RWPE1 (cell line): ENCODE results near the gene PMEL.
"Not testable (repeated sequence)": the region's sequence is repeated elsewhere in the genome, so short reads cannot be mapped to it uniquely, and the experiment has no call there.

Source experiments
- CTCF ChIA-PET: fragments of 350-600 bp; sonication (Branson Sonifier 250); formaldehyde crosslinking; extraction: SDS; loops from one replicate; lab custom pipeline; 2021; lab: Yijun Ruan, JAX
- POLR2A ChIA-PET: fragments of 400-600 bp; formaldehyde crosslinking; extraction: SDS; loops from one replicate; lab custom pipeline; 2020; ENCODE audit warnings: antibody characterized with exemption; ENCODE audit not compliant: low non-redundant PET; lab: Yijun Ruan, JAX
- DNase-seq: peaks from one replicate; pipeline ENCODE4 v3.0.0; 2012; ENCODE audit warnings: low spot score
- H3K27ac ChIP-seq: fragments of 450-650 bp; 2 replicates; pipeline ENCODE4 v1.5.1; 2017
- CTCF ChIP-seq: fragments of 450-650 bp; conservative IDR thresholded peaks from 2 replicates; pipeline ENCODE4 v1.5.1; 2017; ENCODE audit warnings: low read depth, mild to moderate bottlenecking

The PMEL gene

GRCh38 chr12:55984861-55985260 lies 19.0 kb upstream of the PMEL start:
- DNase-seq = no peak
- ChIA-PET POLR2A (no interaction called here), CTCF (interaction anchor here (0.6 to 1.8 kb wide), 2 partner anchors 11 to 48 kb away, joined by 3 to 6 read pairs; no protein-coding TSS in a partner anchor)
- H3K27ac ChIP-seq = no peak overlapping the region
- TF ChIP-seq CTCF = no peak

GRCh38 chr12:55983232-55983842 lies 17.5 kb upstream of the PMEL start:
- no peak for TF ChIP-seq CTCF
- ChIA-PET CTCF (no interaction called here), POLR2A (interaction anchor here (0.6 kb wide), 1 partner anchor 1522 kb away, joined by 7 read pairs; no protein-coding TSS in a partner anchor)
- H3K27ac ChIP-seq = no peak overlapping the region; the same call in 1 of the 2 replicates
- DNase-seq = no peak

GRCh38 chr12:55982319-55982936 lies 16.6 kb upstream of the PMEL start:
- no peak for DNase-seq
- H3K27ac ChIP-seq = no peak overlapping the region
- no peak for TF ChIP-seq CTCF
- ChIA-PET CTCF (interaction anchor here (0.6 to 0.7 kb wide), 2 partner anchors 9 to 14 kb away, joined by 3 to 4 read pairs; no protein-coding TSS in a partner anchor), POLR2A (no interaction called here)

- CTCF ChIA-PET = interaction anchor here (0.6 kb wide), 1 partner anchor 14 kb away, joined by 4 read pairs; no protein-coding TSS in a partner anchor
- DNase-seq, POLR2A ChIA-PET: not testable (repeated sequence)
- peak overlapping the region; percentile 56 for H3K27ac ChIP-seq
Observed at GRCh38 chr12:55981882-55982281, 16.0 kb upstream of the PMEL start.

- TF ChIP-seq CTCF = no peak
- ChIA-PET CTCF (no interaction called here), POLR2A (no interaction called here)
- no peak overlapping the region for H3K27ac ChIP-seq
- DNase-seq = no peak
Observed at GRCh38 chr12:55979069-55979468, 13.2 kb upstream of the PMEL start.

GRCh38 chr12:55978393-55978792 lies 12.6 kb upstream of the PMEL start:
- CTCF ChIA-PET = no interaction called here

More at GRCh38 chr12:55978393-55978792, 12.6 kb upstream of the PMEL start:
- TF ChIP-seq CTCF = no peak
- DNase-seq = no peak
- H3K27ac ChIP-seq = no peak overlapping the region
- POLR2A ChIA-PET = no interaction called here
